ENCODE data around the gene GZMA. TPM values are rescaled to one million over a fixed set of nuclear protein-coding genes. Genes with fewer than 3 reads are reported as not detected.

GZMA gene
- total and polyA plus RNA-seq, 2 donors (not counting 1 experiment from before 2014, with no cell fraction given) = 1.0 TPM; not detected in 1

GRCh38 chr5:55140908-55141665, 38.6 kb downstream of the GZMA start:
- WGBS (ENCODE audit: insufficient coverage) = 82% methylated on average over 1 of the region's 9 CpGs
- no peaks in the 10 kb centered on the region for H3K36me3 ChIP-seq (replicated peaks in 1 of 2; ENCODE audit: control extremely low read depth in 1 of 2, control insufficient read depth in 1 of 2, extremely low read depth in 1 of 2, insufficient read depth in 2 of 2, low read length in 1 of 2)
- TF ChIP-seq EZH2 (IDR thresholded peaks at IDR 0.05; ENCODE audit: borderline replicate concordance, insufficient read depth, low read depth, low read length, poor library complexity, severe bottlenecking) (no peak), CTCF (IDR thresholded peaks at IDR 0.05) (no peak)
- no peak for ATAC-seq (ENCODE audit: low read depth)
- intact Hi-C loops (cut with micrococcal nuclease) = loop anchor here (10.0 kb wide), 1 partner anchor 826 kb away; the partner anchor contains the start of gene ARL15
- ChIA-PET CTCF (interaction anchor here (0.8 kb wide), 1 partner anchor 235 kb away, joined by 3 read pairs; no protein-coding TSS in a partner anchor), POLR2A (interaction anchor here (0.5 kb wide), 1 partner anchor 649 kb away, joined by 3 read pairs; no protein-coding TSS in a partner anchor)
- H3K27me3 Mint-ChIP-seq = peaks cover 20% of the 10 kb centered on the region
- no peak overlapping the region for H3K9ac ChIP-seq (ENCODE audit: low read length)
- H3K4me3 Mint-ChIP-seq = no peak overlapping the region
- no peaks in the 10 kb centered on the region for H4K20me1 ChIP-seq (ENCODE audit: control insufficient read depth, insufficient read depth, low read length, poor library complexity, severe bottlenecking)
- H2AFZ ChIP-seq (ENCODE audit: insufficient read depth, low read depth, low read length, poor library complexity, severe bottlenecking) = no peak overlapping the region
- H3K27me3 ChIP-seq (replicated peaks in 1 of 4; ENCODE audit: control extremely low read depth in 1 of 4, control insufficient read depth in 3 of 4, insufficient read depth in 4 of 4, low read length in 3 of 4) = no peaks in the 10 kb centered on the region
- H3K27ac ChIP-seq (ENCODE audit: low read length in 2 of 2) = no peak overlapping the region
- no peak overlapping the region for H3K27ac Mint-ChIP-seq
- no peak overlapping the region for H3K4me2 ChIP-seq (replicated peaks; ENCODE audit: low read depth, low read length, poor library complexity, severe bottlenecking)
- H3K79me2 ChIP-seq (ENCODE audit: control insufficient read depth, insufficient read depth, low read length) = no peaks in the 10 kb centered on the region
- H3K4me3 ChIP-seq (ENCODE audit: control extremely low read depth in 1 of 5, extremely low read depth in 1 of 5, insufficient read depth in 1 of 5, low read depth in 2 of 5, low read length in 4 of 5) = no peak overlapping the region
- no peaks in the 10 kb centered on the region for H3K4me1 Mint-ChIP-seq
- no peak for DNase-seq
- H3K9me3 ChIP-seq (ENCODE audit: control extremely low read depth in 1 of 3, control insufficient read depth in 2 of 3, insufficient read depth in 1 of 3, low read length in 2 of 3) = no peaks in the 10 kb centered on the region
- H3K4me1 ChIP-seq (ENCODE audit: control insufficient read depth in 2 of 2, insufficient read depth in 2 of 2, low read length in 2 of 2) = no peaks in the 10 kb centered on the region
- H3K9me3 Mint-ChIP-seq (ENCODE audit: insufficient read depth) = no peaks in the 10 kb centered on the region
